BLaER1 (cell line): ENCODE data around the gene NCOA5.

Source experiments
- H3K27ac ChIP-seq: shearing (Covaris generic); formaldehyde crosslinking; 2 replicates; pipeline ENCODE4 v1.8.1; 2022
- H3K27me3 ChIP-seq: shearing (Covaris generic); formaldehyde crosslinking; 2 replicates; pipeline ENCODE4 v1.8.1; 2022
- H3K36me3 ChIP-seq: shearing (Covaris generic); formaldehyde crosslinking; 2 replicates; pipeline ENCODE4 v1.8.1; 2022
- H3K4me1 ChIP-seq: shearing (Covaris generic); formaldehyde crosslinking; 2 replicates; pipeline ENCODE4 v1.8.1; 2022
- H3K4me2 ChIP-seq: shearing (Covaris generic); formaldehyde crosslinking; 2 replicates; pipeline ENCODE4 v1.8.1; 2022
- H3K4me3 ChIP-seq: shearing (Covaris generic); formaldehyde crosslinking; 2 replicates; pipeline ENCODE4 v1.8.1; 2022
- H3K9ac ChIP-seq: shearing (Covaris generic); formaldehyde crosslinking; 2 replicates; pipeline ENCODE4 v1.8.1; 2022
- H3K9me3 ChIP-seq: shearing (Covaris generic); formaldehyde crosslinking; 2 replicates; pipeline ENCODE4 v1.8.1; 2022
- H4K20me1 ChIP-seq: shearing (Covaris generic); formaldehyde crosslinking; 2 replicates; pipeline ENCODE4 v1.8.1; 2022
- Cebpa-rat ChIP-seq: shearing (Covaris generic); IDR thresholded peaks from 2 replicates; pipeline ENCODE4 v1.8.1; 2022

Gene NCOA5

GRCh38 chr20:46089417-46090388 lies at the start of gene NCOA5:
Gene NCOA5, minus strand, starts transcription at chr20:46089962. Its CDS starts 10,538 bp downstream, at chr20:46079424.
- Histone ChIP-seq H3K9ac (peak within 1 kb of the TSS; percentile 100), H3K27ac (peak within 1 kb of the TSS; percentile 100), H3K4me1 (peaks cover 30% of the 10 kb centered on the region), H4K20me1 (peaks cover 49% of the 10 kb centered on the region), H3K36me3 (peaks cover 7% of the 10 kb centered on the region; the same call in 1 of the 2 replicates), H3K9me3 (no peaks in the 10 kb centered on the region; the same call in 1 of the 2 replicates), H3K27me3 (no peaks in the 10 kb centered on the region), H3K4me3 (peak within 1 kb of the TSS; percentile 99), H3K4me2 (peak within 1 kb of the TSS; percentile 93)
- TF ChIP-seq Cebpa-rat = no peak

- Histone ChIP-seq H4K20me1 (no peaks in the 10 kb centered on the region), H3K9ac (no peak overlapping the region), H3K4me3 (no peak overlapping the region), H3K9me3 (no peaks in the 10 kb centered on the region), H3K27me3 (no peaks in the 10 kb centered on the region), H3K4me2 (no peak overlapping the region), H3K36me3 (no peaks in the 10 kb centered on the region), H3K27ac (no peak overlapping the region), H3K4me1 (peaks cover 20% of the 10 kb centered on the region)
- no peak for TF ChIP-seq Cebpa-rat
These were observed 49.6 kb upstream of the NCOA5 start for GRCh38 chr20:46139266-46139889.

GRCh38 chr20:46137816-46138215 lies 48.1 kb upstream of the NCOA5 start:
- no peaks in the 10 kb centered on the region for H3K36me3 ChIP-seq
- no peak for TF ChIP-seq Cebpa-rat
- no peak overlapping the region for H3K4me2 ChIP-seq
- H3K9me3 ChIP-seq = no peaks in the 10 kb centered on the region
- no peak overlapping the region for H3K4me3 ChIP-seq
- H4K20me1 ChIP-seq = no peaks in the 10 kb centered on the region
- H3K4me1 ChIP-seq = peaks cover 28% of the 10 kb centered on the region
- H3K9ac ChIP-seq = no peak overlapping the region
- H3K27me3 ChIP-seq = no peaks in the 10 kb centered on the region
- H3K27ac ChIP-seq = no peak overlapping the region

GRCh38 chr20:46135856-46136633 lies 46.3 kb upstream of the NCOA5 start:
- H3K9ac ChIP-seq = no peak overlapping the region

GRCh38 chr20:46134716-46135115 lies 45.0 kb upstream of the NCOA5 start:
- Histone ChIP-seq H3K27me3 (no peaks in the 10 kb centered on the region), H3K27ac (no peak overlapping the region), H3K4me2 (peak overlapping the region; percentile 42), H4K20me1 (no peaks in the 10 kb centered on the region; the same call in 1 of the 2 replicates), H3K4me3 (no peak overlapping the region), H3K9ac (no peak overlapping the region), H3K9me3 (no peaks in the 10 kb centered on the region), H3K4me1 (peaks cover 31% of the 10 kb centered on the region), H3K36me3 (no peaks in the 10 kb centered on the region)
- no peak for TF ChIP-seq Cebpa-rat

More at GRCh38 chr20:46135856-46136633, 46.3 kb upstream of the NCOA5 start:
- H4K20me1 ChIP-seq = no peaks in the 10 kb centered on the region
- H3K4me3 ChIP-seq = no peak overlapping the region
- no peak overlapping the region for H3K27ac ChIP-seq
- no peaks in the 10 kb centered on the region for H3K9me3 ChIP-seq
- H3K4me1 ChIP-seq = peaks cover 28% of the 10 kb centered on the region
- no peak for TF ChIP-seq Cebpa-rat
- no peaks in the 10 kb centered on the region for H3K27me3 ChIP-seq
- H3K4me2 ChIP-seq = peak overlapping the region; percentile 39
- H3K36me3 ChIP-seq = no peaks in the 10 kb centered on the region

GRCh38 chr20:46133886-46134654 lies 44.3 kb upstream of the NCOA5 start:
- no peak for TF ChIP-seq Cebpa-rat
- H3K9ac ChIP-seq = no peak overlapping the region
- H3K4me1 ChIP-seq = peaks cover 32% of the 10 kb centered on the region
- no peak overlapping the region for H3K27ac ChIP-seq
- H3K36me3 ChIP-seq = 0 out of 2 replicates have a peak, but pooled peaks cover 1% of the 10 kb centered on the region
- H3K4me2 ChIP-seq = peak overlapping the region; percentile 42
- H3K9me3 ChIP-seq = no peaks in the 10 kb centered on the region
- peaks cover under 1% of the 10 kb centered on the region; the same call in 1 of the 2 replicates for H4K20me1 ChIP-seq
- H3K27me3 ChIP-seq = no peaks in the 10 kb centered on the region
- H3K4me3 ChIP-seq = no peak overlapping the region

- 0 out of 2 replicates have a peak, but pooled peaks cover 5% of the 10 kb centered on the region for H3K36me3 ChIP-seq
- H3K9me3 ChIP-seq = no peaks in the 10 kb centered on the region
- no peak for TF ChIP-seq Cebpa-rat
- H3K9ac ChIP-seq = no peak overlapping the region
- H3K4me3 ChIP-seq = no peak overlapping the region
- peaks cover 12% of the 10 kb centered on the region; the same call in 1 of the 2 replicates for H4K20me1 ChIP-seq
- H3K4me2 ChIP-seq = no peak overlapping the region; the same call in 1 of the 2 replicates
- peaks cover 45% of the 10 kb centered on the region for H3K4me1 ChIP-seq
- no peak overlapping the region for H3K27ac ChIP-seq
- H3K27me3 ChIP-seq = no peaks in the 10 kb centered on the region
These were observed 43.0 kb upstream of the NCOA5 start for GRCh38 chr20:46132705-46133120.

- H3K36me3 ChIP-seq = peaks cover 7% of the 10 kb centered on the region; the same call in 1 of the 2 replicates
- no peak overlapping the region for H3K27ac ChIP-seq
- no peaks in the 10 kb centered on the region for H3K9me3 ChIP-seq
- H4K20me1 ChIP-seq = peaks cover 12% of the 10 kb centered on the region; the same call in 1 of the 2 replicates
- H3K4me3 ChIP-seq = no peak overlapping the region
- peaks cover 47% of the 10 kb centered on the region for H3K4me1 ChIP-seq
- no peak for TF ChIP-seq Cebpa-rat
- H3K27me3 ChIP-seq = no peaks in the 10 kb centered on the region
- H3K4me2 ChIP-seq = no peak overlapping the region
- no peak overlapping the region for H3K9ac ChIP-seq
These were observed 41.6 kb upstream of the NCOA5 start for GRCh38 chr20:46131396-46131795.
